ENCODE measurements around the gene PCBP3.

GRCh38 chr21:45856442-45856841, 212.9 kb downstream of the PCBP3 start:
- TF ChIP-seq CTCF (IDR thresholded peaks at IDR 0.05), result no peak
- TF ChIP-seq POLR2AphosphoS5 (IDR thresholded peaks at IDR 0.05; ENCODE audit: low read depth, low read length), result no peak
- no peak for TF ChIP-seq REST (IDR thresholded peaks at IDR 0.05; ENCODE audit: insufficient read depth in 1 of 2, low read depth in 2 of 2, low read length in 1 of 2)
- TF ChIP-seq TCF7L2 (IDR thresholded peaks at IDR 0.05; ENCODE audit: low read depth, low read length), result no peak
- TF ChIP-seq SIN3A (IDR thresholded peaks at IDR 0.05; ENCODE audit: borderline replicate concordance, insufficient read depth, low read depth, low read length), result no peak

All from Panc1 (cell line).